Ovary (tissue), 3 donors: ENCODE measurements around the gene POMT1.

ENCODE experiments used
- CTCF ChIP-seq, 3 donors: fragments of 450-650 bp in 2 of 3; fragments of 200-600 bp in 1 of 3; IDR thresholded peaks; one replicate each; pipeline versions ENCODE4 v1.5.1 to v1.8.0; 2016 to 2022; ENCODE audit warnings: antibody characterized with exemption in 3 of 3, mild to moderate bottlenecking in 1 of 3
- POLR2A ChIP-seq: fragments of 450-650 bp; IDR thresholded peaks from one replicate; pipeline ENCODE4 v1.6.1; 2017; ENCODE audit warnings: antibody characterized with exemption, mild to moderate bottlenecking, moderate library complexity
- donor health status: DM: no; HTN: no; CAD: no.

DNA sequence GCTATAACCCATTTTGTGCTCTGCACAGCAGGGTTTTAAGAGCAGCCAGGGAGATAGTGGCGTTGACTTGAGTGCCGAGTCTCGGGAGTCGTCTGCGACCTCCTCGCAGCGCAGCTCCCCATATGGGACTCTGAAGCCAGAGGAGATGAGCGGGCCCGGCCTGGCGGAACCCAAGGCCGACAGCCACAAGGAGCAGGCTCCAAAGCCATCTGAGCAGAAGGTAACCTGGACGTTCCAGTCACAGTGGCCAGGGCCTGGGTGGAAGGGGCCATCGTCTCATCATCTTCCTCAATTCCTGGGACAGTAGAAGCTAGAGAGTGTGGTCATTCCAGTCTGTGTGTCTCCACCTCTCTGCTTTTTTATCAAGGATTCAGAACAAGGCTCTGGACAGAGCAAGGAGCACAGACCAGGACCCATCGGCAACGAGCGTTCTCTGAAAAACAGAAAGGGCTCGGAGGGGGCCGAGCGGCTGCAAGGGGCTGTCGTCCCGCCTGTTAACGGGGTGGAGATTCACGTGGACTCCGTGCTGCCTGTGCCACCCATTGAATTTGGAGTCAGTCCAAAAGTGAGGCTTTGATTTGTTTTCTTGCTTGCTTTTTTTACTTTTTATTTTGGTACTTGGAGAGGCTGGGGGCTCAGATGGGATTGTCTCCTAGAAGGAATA, 20.2 kb upstream of the POMT1 start:
- TF ChIP-seq POLR2A (no peak), CTCF (IDR thresholded peaks at IDR 0.05) (no peak)
